Karpas-422 (cell line): ENCODE results near the gene TMEM229B. TPM values are rescaled to one million over a fixed set of nuclear protein-coding genes. Genes with fewer than 3 reads are reported as not detected.
A peak's percentile ranks its signal among the peaks of the same experiment; 100 is the strongest.

Experiments used
- DNase-seq: peaks from one replicate; pipeline ENCODE4 v3.0.0-alpha.2; 2015
- H2AFZ ChIP-seq: fragments of 200-600 bp; sonication (generic); 2 replicates; pipeline ENCODE4 v1.6.1; 2014; ENCODE audit warnings: antibody characterized with exemption, low read length, mixed read lengths
- H3K27ac ChIP-seq: fragments of 200-600 bp; sonication (generic); 2 replicates; pipeline ENCODE4 v1.5.1; 2014; ENCODE audit warnings: mild to moderate bottlenecking, low read length, moderate library complexity
- H3K27me3 ChIP-seq: fragments of 200-600 bp; sonication (generic); 2 replicates; pipeline ENCODE4 v1.6.1; 2014; ENCODE audit warnings: low read length, mixed read lengths
- H3K36me3 ChIP-seq: fragments of 200-600 bp; sonication (generic); 2 replicates; pipeline ENCODE4 v1.6.1; 2014; ENCODE audit warnings: low read length, mixed read lengths; ENCODE audit not compliant: insufficient read depth
- H3K4me1 ChIP-seq: fragments of 200-600 bp; sonication (generic); 2 replicates; pipeline ENCODE4 v1.6.1; 2014; ENCODE audit warnings: mild to moderate bottlenecking, low read length, mixed read lengths
- H3K4me2 ChIP-seq: fragments of 200-600 bp; sonication (generic); 2 replicates; pipeline ENCODE4 v1.6.1; 2014; ENCODE audit warnings: low read length, low read depth, mild to moderate bottlenecking; ENCODE audit not compliant: poor library complexity, severe bottlenecking
- H3K4me3 ChIP-seq: fragments of 200-600 bp; sonication (generic); 2 replicates; pipeline ENCODE4 v1.5.1; 2014; ENCODE audit warnings: mild to moderate bottlenecking, antibody characterized with exemption, low read length, mixed read lengths
- H3K79me2 ChIP-seq: fragments of 200-600 bp; sonication (generic); 2 replicates; pipeline ENCODE4 v1.6.1; 2014; ENCODE audit warnings: mild to moderate bottlenecking, low read length, mixed read lengths
- H3K9ac ChIP-seq: fragments of 200-600 bp; sonication (generic); 2 replicates; pipeline ENCODE4 v1.6.0; 2014; ENCODE audit warnings: low read length
- H3K9me2 ChIP-seq: fragments of 200-600 bp; sonication (generic), shearing (Covaris generic); replicated peaks from 2 replicates; pipeline ENCODE4 v1.6.0; 2014; ENCODE audit warnings: mild to moderate bottlenecking, low read length, moderate library complexity; ENCODE audit not compliant: insufficient read depth
- H3K9me3 ChIP-seq: fragments of 300-700, 200-600 bp; sonication (generic); 2 replicates; pipeline ENCODE4 v1.6.1; 2014; ENCODE audit warnings: low read length, mixed read lengths
- H4K20me1 ChIP-seq: fragments of 200-600 bp; sonication (generic); 2 replicates; pipeline ENCODE4 v1.6.1; 2014; ENCODE audit warnings: mild to moderate bottlenecking, antibody characterized with exemption, low read length, low read depth; ENCODE audit not compliant: insufficient read depth
- total RNA-seq: library from RNA; depleted of rRNA; stranded (reverse); fragments of >200 nt; shearing (Covaris generic); gene quantifications from 2 replicates; pipeline ENCODE4 v1.2.3, GENCODE V29; 2014; ENCODE audit warnings: low replicate concordance

TMEM229B gene
- total RNA-seq, 1 experiment from 2014 or later, result 60.2 TPM

DNA sequence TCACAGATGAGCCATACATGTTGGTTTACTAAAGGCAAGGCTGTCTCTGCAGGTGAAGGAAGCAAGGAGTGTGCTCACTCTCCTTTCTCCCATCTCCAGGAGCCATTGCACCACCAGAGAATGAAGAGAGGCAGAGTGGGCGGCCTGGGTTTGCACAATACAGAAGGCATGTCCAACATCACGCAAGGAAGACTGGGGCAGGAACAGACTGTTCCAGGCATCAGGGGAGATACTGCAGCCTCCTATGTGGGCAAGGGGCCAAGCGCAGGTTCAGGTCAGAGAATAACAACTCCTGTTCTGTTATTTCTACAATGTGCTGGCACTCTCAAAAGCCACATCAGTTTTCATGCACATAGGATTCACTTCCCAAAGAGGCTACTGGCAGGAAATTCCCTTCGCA, 1.7 kb upstream of the TMEM229B start:
- Histone ChIP-seq H3K27ac (peak overlapping the region; percentile 95), H3K4me3 (no peak overlapping the region), H3K4me1 (peaks cover 74% of the 10 kb centered on the region), H3K27me3 (no peaks in the 10 kb centered on the region), H3K4me2 (peak overlapping the region; percentile 27), H2AFZ (0 out of 2 replicates have a peak overlapping the region, but pooled peaks have one; percentile 0), H4K20me1 (no peaks in the 10 kb centered on the region), H3K9me3 (peaks cover 14% of the 10 kb centered on the region; the same call in 1 of the 2 replicates), H3K9me2 (no peaks in the 10 kb centered on the region), H3K9ac (peak overlapping the region; percentile 32), H3K79me2 (peaks cover 19% of the 10 kb centered on the region; the same call in 1 of the 2 replicates), H3K36me3 (peaks cover 14% of the 10 kb centered on the region)
- no peak for DNase-seq

DNA sequence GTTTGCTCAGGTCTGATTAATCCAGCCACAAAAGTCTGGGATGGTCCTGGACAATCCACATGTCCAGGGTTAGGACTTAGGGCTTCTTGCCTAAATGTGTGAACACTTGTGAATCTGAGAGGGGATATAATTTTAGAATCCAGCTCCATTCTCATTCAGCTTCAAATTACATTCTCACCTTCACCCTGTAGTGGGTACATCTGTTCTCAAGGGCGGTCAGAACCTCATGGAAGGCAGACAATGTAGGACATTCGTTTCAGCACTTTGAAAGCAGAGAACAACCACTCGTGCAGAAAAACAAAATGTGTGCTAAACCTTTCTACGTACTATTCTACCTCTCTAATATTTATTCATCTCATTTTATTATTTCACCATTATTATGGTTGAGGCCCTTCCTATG, 1.2 kb downstream of the TMEM229B start:
- peaks cover 20% of the 10 kb centered on the region for H3K36me3 ChIP-seq
- peak overlapping the region; percentile 81 for H3K9ac ChIP-seq
- H3K27me3 ChIP-seq, result no peaks in the 10 kb centered on the region
- H3K79me2 ChIP-seq, result peaks cover 14% of the 10 kb centered on the region; the same call in 1 of the 2 replicates
- H2AFZ ChIP-seq, result no peak overlapping the region
- no peaks in the 10 kb centered on the region for H3K9me3 ChIP-seq
- DNase-seq, result peak; percentile 73
- H3K4me3 ChIP-seq, result peak overlapping the region; percentile 64
- H3K27ac ChIP-seq, result peak overlapping the region; percentile 95
- H4K20me1 ChIP-seq, result no peaks in the 10 kb centered on the region
- H3K9me2 ChIP-seq, result no peaks in the 10 kb centered on the region
- H3K4me2 ChIP-seq, result peak overlapping the region; percentile 79
- peaks cover 64% of the 10 kb centered on the region for H3K4me1 ChIP-seq

GRCh38 chr14:67486890-67487289, 1.6 kb downstream of the TMEM229B start:
- H3K79me2 ChIP-seq, result peaks cover 12% of the 10 kb centered on the region; the same call in 1 of the 2 replicates
- H3K27me3 ChIP-seq, result no peaks in the 10 kb centered on the region
- H3K4me1 ChIP-seq, result peaks cover 60% of the 10 kb centered on the region
- H4K20me1 ChIP-seq, result no peaks in the 10 kb centered on the region
- peak overlapping the region; percentile 79 for H3K4me2 ChIP-seq
- DNase-seq, result no peak
- H3K4me3 ChIP-seq, result peak overlapping the region; percentile 64; the same call in 1 of the 2 replicates
- H3K9me3 ChIP-seq, result no peaks in the 10 kb centered on the region
- peak overlapping the region; percentile 95 for H3K27ac ChIP-seq
- H2AFZ ChIP-seq, result no peak overlapping the region
- H3K9ac ChIP-seq, result peak overlapping the region; percentile 81
- peaks cover 20% of the 10 kb centered on the region for H3K36me3 ChIP-seq
- no peaks in the 10 kb centered on the region for H3K9me2 ChIP-seq

DNA sequence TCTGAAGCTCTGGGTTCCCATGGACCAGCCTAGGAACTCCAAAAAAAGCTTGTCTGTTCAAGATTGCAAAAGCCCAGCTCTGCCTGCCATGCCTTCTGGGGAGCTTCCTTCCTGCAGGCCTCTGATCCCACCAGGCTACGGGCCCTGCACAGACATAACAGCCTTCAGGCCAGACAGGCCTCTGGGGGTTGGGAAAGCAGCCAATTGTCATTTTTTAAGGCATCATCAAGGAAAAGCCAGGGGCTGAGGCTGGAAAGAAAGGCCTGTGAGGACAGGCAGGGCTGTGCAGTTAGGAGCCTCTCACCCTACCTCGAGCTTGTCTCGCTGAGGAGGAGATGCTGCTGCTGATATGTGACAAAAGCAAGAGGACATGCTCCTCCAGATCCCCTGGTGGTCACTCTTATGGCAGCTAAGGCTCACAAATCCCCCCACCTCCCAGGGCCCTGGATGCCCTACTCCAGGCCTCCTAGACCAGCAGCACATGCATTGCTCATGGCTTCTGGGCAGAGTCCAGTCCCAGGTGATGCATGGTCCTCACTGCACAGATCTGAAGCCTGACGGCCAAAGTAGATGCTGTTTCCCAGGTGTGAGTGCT, 2.9 kb downstream of the TMEM229B start:
- no peak overlapping the region for H3K4me2 ChIP-seq
- no peak overlapping the region for H3K9ac ChIP-seq
- H3K9me3 ChIP-seq, result no peaks in the 10 kb centered on the region
- H3K4me3 ChIP-seq, result no peak overlapping the region
- no peak overlapping the region for H2AFZ ChIP-seq
- no peaks in the 10 kb centered on the region for H4K20me1 ChIP-seq
- H3K79me2 ChIP-seq, result peaks cover under 1% of the 10 kb centered on the region; the same call in 1 of the 2 replicates
- peaks cover 53% of the 10 kb centered on the region for H3K4me1 ChIP-seq
- no peaks in the 10 kb centered on the region for H3K27me3 ChIP-seq
- H3K9me2 ChIP-seq, result no peaks in the 10 kb centered on the region
- peak overlapping the region; percentile 53 for H3K27ac ChIP-seq
- H3K36me3 ChIP-seq, result peaks cover 20% of the 10 kb centered on the region
- DNase-seq, result no peak

DNA sequence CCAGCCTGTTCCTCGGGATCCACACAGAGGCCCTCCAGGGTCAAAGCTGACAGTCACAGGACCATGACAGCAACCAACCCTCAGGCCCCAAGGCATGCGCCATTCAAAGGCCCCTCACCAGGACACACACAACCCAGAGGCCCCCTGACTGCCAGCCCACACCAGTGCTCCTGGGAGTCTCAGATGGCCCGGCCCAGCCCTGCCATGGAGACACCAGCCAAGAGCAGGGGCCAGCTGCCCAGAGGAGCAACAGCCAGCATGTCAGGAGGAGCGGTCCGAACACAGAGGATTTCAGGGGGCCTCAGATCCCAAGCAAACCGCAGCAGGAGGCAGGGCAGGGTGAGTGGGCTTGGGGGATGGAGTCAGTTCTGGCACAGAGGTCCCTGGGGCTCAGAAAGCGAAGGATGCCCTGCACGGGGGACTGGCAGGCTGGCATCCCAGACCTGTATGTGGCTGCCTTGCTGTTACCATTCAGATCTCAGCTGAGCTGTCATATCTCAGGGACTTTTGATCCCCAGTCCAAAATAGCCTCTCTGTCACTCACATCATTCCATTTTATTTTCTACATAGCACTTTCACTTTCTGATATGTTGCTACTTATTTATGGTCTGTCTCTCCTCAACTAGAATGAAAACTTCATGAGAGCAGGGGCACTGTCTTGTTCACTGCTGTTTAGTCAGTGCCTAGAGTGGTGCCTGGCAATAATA, 4.8 kb downstream of the TMEM229B start:
- peaks cover 46% of the 10 kb centered on the region for H3K4me1 ChIP-seq

GRCh38 chr14:67482231-67483164, 6.0 kb downstream of the TMEM229B start:
- no peaks in the 10 kb centered on the region for H3K9me2 ChIP-seq
- H3K79me2 ChIP-seq, result no peaks in the 10 kb centered on the region
- no peak overlapping the region for H2AFZ ChIP-seq
- no peak overlapping the region for H3K4me2 ChIP-seq
- H3K4me3 ChIP-seq, result no peak overlapping the region
- H3K36me3 ChIP-seq, result peaks cover 26% of the 10 kb centered on the region
- H4K20me1 ChIP-seq, result no peaks in the 10 kb centered on the region
- H3K9me3 ChIP-seq, result no peaks in the 10 kb centered on the region
- no peak overlapping the region for H3K9ac ChIP-seq
- H3K27me3 ChIP-seq, result no peaks in the 10 kb centered on the region
- no peak overlapping the region for H3K27ac ChIP-seq
- DNase-seq, result no peak
- peaks cover 33% of the 10 kb centered on the region for H3K4me1 ChIP-seq

More for the DNA sequence above, 4.8 kb downstream of the TMEM229B start:
- DNase-seq, result no peak
- no peaks in the 10 kb centered on the region for H4K20me1 ChIP-seq
- no peaks in the 10 kb centered on the region for H3K79me2 ChIP-seq
- peaks cover 21% of the 10 kb centered on the region for H3K36me3 ChIP-seq
- H3K27me3 ChIP-seq, result no peaks in the 10 kb centered on the region
- H3K9me3 ChIP-seq, result no peaks in the 10 kb centered on the region
- no peak overlapping the region for H3K4me2 ChIP-seq
- H3K27ac ChIP-seq, result peak overlapping the region; percentile 39; the same call in 1 of the 2 replicates
- H3K9ac ChIP-seq, result no peak overlapping the region
- no peak overlapping the region for H2AFZ ChIP-seq
- no peaks in the 10 kb centered on the region for H3K9me2 ChIP-seq
- no peak overlapping the region for H3K4me3 ChIP-seq

- Histone ChIP-seq H3K4me2 (no peak overlapping the region), H3K9me2 (no peaks in the 10 kb centered on the region), H3K9me3 (no peaks in the 10 kb centered on the region), H3K9ac (no peak overlapping the region), H3K27ac (no peak overlapping the region), H3K4me1 (peaks cover 18% of the 10 kb centered on the region), H3K36me3 (peaks cover 11% of the 10 kb centered on the region; the same call in 1 of the 2 replicates), H3K4me3 (no peak overlapping the region), H4K20me1 (no peaks in the 10 kb centered on the region), H2AFZ (no peak overlapping the region), H3K79me2 (no peaks in the 10 kb centered on the region), H3K27me3 (no peaks in the 10 kb centered on the region)
- no peak for DNase-seq
These were observed 8.5 kb downstream of the TMEM229B start for GRCh38 chr14:67480011-67480410.

- Histone ChIP-seq H2AFZ (no peak overlapping the region), H3K9ac (no peak overlapping the region), H4K20me1 (no peaks in the 10 kb centered on the region), H3K9me3 (no peaks in the 10 kb centered on the region), H3K4me1 (peaks cover 23% of the 10 kb centered on the region), H3K4me2 (no peak overlapping the region), H3K9me2 (no peaks in the 10 kb centered on the region), H3K4me3 (no peak overlapping the region), H3K27ac (no peak overlapping the region), H3K79me2 (no peaks in the 10 kb centered on the region), H3K27me3 (no peaks in the 10 kb centered on the region), H3K36me3 (peaks cover 7% of the 10 kb centered on the region; the same call in 1 of the 2 replicates)
- DNase-seq, result no peak
These were observed 9.8 kb downstream of the TMEM229B start for GRCh38 chr14:67478800-67479084.
